ENCODE measurements around the gene AP2A2. TPM values are rescaled to one million over a fixed set of nuclear protein-coding genes. Genes with fewer than 3 reads are reported as not detected.

Gene AP2A2
- total RNA-seq, 6 experiments from 2014 or later, result 65.4 to 73.4 (median 70.9) TPM

DNA sequence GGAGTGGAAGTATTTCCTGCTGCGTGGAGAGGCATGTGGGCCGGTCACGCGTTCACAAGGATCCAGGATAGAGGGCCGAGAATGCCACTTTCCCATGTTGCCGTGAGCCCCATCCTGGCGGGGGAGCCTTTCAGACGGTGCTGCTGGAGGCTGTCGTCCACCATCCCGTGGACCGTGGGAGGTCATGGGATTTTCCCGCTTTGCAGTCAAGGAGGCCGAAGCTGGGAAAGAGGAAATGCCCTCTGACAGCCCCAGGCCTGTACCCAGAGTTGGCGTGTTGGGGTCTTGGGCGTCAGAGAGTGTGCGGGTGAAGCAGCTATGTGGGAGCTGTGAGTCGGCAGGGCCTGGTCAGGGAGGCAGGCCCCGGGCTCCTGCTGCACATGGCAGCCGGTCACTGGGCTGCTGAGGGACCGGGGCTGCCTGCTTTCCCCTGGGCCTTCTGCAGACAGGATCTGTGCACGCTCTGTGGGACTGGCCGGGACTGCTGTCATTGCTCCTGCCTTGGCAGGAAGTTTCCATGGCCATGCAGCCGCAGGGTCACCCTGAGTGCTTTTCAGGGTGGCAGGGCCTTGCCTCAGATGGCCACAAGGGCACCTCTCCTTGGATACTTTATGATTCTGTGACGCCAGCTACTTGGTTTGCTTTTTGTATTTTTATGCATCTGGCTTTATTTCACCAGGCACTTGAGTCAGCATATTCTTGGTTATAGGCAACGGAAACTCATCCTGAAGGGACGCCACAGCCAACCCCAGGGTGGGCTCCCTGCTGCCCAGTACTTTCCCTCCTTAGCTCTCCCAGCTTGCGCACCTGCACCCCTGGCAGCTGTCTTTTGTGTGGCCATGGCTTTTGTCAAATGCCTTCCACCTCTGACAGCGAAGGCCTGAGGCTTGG, 52.4 kb downstream of the AP2A2 start:
- Mint-ChIP-seq H3K36me3 (ENCODE audit: low read depth) (peaks cover 40% of the 10 kb centered on the region), H3K9me3 (no peaks in the 10 kb centered on the region), H3K27me3 (ENCODE audit: insufficient read depth) (peaks cover 5% of the 10 kb centered on the region; the same call in 1 of the 2 replicates), H3K4me1 (ENCODE audit: low read depth) (peaks cover 4% of the 10 kb centered on the region; the same call in 1 of the 2 replicates), H3K4me3 (no peak overlapping the region), H3K27ac (no peak overlapping the region)
- DNase-seq, result no peak
- TF ChIP-seq, protein P1, sequence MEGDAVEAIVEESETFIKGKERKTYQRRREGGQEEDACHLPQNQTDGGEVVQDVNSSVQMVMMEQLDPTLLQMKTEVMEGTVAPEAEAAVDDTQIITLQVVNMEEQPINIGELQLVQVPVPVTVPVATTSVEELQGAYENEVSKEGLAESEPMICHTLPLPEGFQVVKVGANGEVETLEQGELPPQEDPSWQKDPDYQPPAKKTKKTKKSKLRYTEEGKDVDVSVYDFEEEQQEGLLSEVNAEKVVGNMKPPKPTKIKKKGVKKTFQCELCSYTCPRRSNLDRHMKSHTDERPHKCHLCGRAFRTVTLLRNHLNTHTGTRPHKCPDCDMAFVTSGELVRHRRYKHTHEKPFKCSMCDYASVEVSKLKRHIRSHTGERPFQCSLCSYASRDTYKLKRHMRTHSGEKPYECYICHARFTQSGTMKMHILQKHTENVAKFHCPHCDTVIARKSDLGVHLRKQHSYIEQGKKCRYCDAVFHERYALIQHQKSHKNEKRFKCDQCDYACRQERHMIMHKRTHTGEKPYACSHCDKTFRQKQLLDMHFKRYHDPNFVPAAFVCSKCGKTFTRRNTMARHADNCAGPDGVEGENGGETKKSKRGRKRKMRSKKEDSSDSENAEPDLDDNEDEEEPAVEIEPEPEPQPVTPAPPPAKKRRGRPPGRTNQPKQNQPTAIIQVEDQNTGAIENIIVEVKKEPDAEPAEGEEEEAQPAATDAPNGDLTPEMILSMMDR (IDR thresholded peaks at IDR 0.05), result no peak

DNA sequence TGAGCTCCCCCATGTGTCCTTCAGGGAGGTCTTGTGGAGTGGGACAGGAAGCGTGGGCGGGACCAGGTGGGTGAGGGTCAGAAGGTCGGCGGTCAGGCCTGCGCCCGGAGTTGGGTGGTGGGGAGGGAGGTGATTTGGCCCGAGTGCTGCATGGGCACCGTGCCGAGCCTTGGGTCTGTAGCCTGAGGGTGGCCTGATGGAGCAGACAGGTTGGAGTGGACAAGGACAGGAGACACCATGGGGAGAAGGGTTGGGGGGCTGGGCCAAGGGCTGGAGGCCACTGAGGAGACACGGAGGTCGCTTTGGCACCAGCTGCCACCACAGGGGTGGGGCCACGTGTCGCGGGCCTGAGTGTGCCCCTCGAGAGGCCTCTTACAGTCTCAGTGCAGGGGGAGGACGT, 53.1 kb downstream of the AP2A2 start:
- Mint-ChIP-seq H3K36me3 (ENCODE audit: low read depth) (peaks cover 36% of the 10 kb centered on the region), H3K27me3 (ENCODE audit: insufficient read depth) (peaks cover 5% of the 10 kb centered on the region; the same call in 1 of the 2 replicates), H3K27ac (no peak overlapping the region), H3K4me3 (no peak overlapping the region), H3K4me1 (ENCODE audit: low read depth) (peaks cover 4% of the 10 kb centered on the region; the same call in 1 of the 2 replicates), H3K9me3 (no peaks in the 10 kb centered on the region)
- TF ChIP-seq, protein P1 (IDR thresholded peaks at IDR 0.05), result no peak
- no peak for DNase-seq

DNA sequence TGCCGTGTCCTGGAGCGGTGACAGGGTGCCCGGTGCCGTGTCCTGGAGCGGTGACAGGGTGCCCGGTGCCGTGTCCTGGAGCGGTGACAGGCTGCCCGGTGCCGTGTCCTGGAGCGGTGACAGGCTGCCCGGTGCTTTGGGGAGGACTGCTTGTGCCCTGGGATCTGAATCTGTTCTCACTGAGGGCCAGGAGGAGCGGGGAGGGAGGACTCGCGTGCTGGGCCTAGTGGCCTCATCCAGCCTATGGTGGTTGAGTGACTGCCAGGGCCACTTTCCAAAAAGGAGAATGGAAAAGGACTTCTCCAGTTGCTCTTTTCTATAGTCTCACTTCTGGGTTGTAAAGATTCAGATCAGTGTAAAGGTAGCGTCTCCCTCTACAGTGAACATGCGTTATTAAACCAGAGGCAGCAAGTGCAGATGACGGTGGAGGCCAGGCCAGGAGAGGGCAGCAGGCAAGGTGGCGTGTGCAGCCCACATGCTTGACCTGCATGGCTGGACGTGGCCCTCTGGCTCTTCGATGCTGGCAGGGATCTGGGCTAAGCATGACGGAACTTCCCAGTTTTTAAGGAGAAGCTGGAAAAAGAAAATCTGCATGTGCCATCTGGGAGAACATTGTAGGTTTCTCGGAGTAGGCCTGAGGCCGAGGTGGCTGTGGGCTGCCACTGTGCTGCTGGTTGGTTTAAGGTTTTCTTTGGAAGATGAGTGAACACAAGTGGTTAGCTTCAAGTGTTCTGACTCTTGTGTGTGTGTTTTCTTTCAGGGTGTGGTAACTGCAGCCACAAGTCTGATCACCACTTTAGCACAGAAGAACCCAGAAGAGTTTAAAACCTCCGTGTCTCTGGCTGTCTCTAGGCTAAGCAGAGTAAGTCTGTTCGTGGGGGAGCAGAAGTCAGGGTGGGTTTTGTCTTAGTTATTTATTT, 55.0 kb downstream of the AP2A2 start:
- Mint-ChIP-seq H3K27ac (peak overlapping the region; percentile 26; the same call in 1 of the 2 replicates), H3K9me3 (no peaks in the 10 kb centered on the region), H3K36me3 (ENCODE audit: low read depth) (peaks cover 25% of the 10 kb centered on the region), H3K4me3 (no peak overlapping the region), H3K4me1 (ENCODE audit: low read depth) (peaks cover 4% of the 10 kb centered on the region; the same call in 1 of the 2 replicates), H3K27me3 (ENCODE audit: insufficient read depth) (peaks cover 5% of the 10 kb centered on the region; the same call in 1 of the 2 replicates)
- TF ChIP-seq, protein P1 (IDR thresholded peaks at IDR 0.05), result no peak
- no peak for DNase-seq

DNA sequence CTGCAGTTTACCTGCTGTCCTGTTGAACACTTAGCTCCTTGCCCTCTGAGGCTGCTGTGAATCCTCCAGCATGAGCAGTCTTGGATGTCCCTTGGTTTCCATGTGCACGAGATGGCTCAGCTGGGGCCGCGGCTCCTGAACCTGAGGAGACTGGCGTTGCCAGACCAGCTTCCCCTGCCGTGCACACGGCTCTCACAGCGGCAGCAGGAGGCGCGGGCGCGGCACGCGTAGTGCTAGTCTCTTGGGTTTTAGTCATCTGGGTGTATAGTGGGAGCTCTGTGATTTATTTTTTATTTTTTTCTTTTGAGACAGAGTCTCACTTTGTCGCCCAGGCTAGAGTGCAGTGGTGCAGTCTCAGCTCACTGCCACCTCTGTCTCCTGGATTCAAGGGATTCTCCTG, 56.1 kb downstream of the AP2A2 start:
- Mint-ChIP-seq H3K27ac (no peak overlapping the region), H3K4me1 (ENCODE audit: low read depth) (no peaks in the 10 kb centered on the region), H3K4me3 (no peak overlapping the region), H3K27me3 (ENCODE audit: insufficient read depth) (peaks cover 3% of the 10 kb centered on the region; the same call in 1 of the 2 replicates), H3K9me3 (no peaks in the 10 kb centered on the region), H3K36me3 (ENCODE audit: low read depth) (peaks cover 20% of the 10 kb centered on the region)
- no peak for DNase-seq
- TF ChIP-seq, protein P1 (IDR thresholded peaks at IDR 0.05), result no peak

DNA sequence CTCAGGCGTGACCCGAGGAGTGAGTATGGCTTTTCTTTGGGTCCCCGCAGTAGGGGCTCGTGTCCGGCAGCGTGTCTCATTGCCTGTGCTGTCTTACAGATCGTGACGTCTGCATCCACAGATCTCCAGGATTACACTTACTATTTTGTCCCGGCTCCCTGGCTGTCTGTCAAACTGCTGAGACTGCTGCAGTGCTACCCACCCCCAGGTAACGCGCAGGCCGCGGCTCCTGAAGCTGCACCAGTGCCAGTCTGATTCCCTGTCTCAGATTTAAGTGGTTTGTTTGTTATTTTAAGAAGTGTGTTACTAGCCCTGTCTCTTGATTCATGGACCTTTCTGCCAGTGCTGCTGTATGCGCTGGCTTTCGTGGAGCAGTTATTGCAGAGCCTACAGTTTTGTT, 58.9 kb downstream of the AP2A2 start:
- H3K27ac Mint-ChIP-seq, result no peak overlapping the region
- TF ChIP-seq, protein P1 (IDR thresholded peaks at IDR 0.05), result no peak
- peaks cover 11% of the 10 kb centered on the region for H3K36me3 Mint-ChIP-seq (ENCODE audit: low read depth)
- no peak for DNase-seq
- no peaks in the 10 kb centered on the region for H3K27me3 Mint-ChIP-seq (ENCODE audit: insufficient read depth)
- H3K4me1 Mint-ChIP-seq (ENCODE audit: low read depth), result no peaks in the 10 kb centered on the region
- H3K4me3 Mint-ChIP-seq, result no peak overlapping the region
- H3K9me3 Mint-ChIP-seq, result no peaks in the 10 kb centered on the region

All from HFFc6 (cell line).